Stimulated activated CD4-positive, alpha-beta T cell treated with anti-CD3 and anti-CD28 coated beads, Interleukin-2, amount 100 ng/mL, for 4 hours (primary cell): ENCODE measurements around the gene FILIP1.
"Not testable (repeated sequence)": the region's sequence is repeated elsewhere in the genome, so short reads cannot be mapped to it uniquely, and the experiment has no call there.

Experiments
- DNase-seq: peaks from one replicate; pipeline ENCODE4 v3.0.0-alpha.2; 2020; ENCODE audit warnings: low read depth

Gene FILIP1

DNA sequence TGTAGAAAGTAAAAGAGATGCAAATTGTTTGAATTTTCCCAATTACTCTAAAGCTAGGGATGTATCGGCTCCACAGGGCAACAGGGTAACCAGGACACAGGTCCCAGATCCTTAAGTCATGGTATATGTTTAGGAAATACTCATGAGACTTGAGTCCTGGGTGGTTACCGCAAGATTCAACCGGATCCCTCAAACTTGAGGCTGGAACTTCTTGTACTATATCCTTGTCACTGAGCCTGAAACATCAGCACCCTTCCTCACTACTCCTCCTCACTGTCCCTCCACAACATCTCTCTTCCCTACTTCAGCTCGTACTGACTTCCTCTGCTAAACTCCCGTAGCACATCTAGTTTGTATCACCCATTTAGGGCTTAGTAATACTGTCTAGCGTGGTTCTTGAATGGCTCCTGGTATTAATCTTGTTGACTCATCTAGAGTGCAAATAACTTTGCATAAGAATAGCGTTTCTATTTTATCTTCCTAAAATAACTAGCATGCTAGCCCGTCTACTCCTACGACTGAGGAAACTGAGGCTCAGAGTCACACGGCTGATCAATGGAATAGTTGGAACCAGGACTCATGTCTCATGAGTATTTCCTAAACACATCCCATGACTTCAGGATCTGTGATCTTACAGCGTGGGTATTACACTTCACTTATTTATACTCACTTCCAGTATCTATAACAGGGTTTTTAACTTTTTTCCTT is 72.1 kb downstream of the FILIP1 start:
- no peak for DNase-seq

DNA sequence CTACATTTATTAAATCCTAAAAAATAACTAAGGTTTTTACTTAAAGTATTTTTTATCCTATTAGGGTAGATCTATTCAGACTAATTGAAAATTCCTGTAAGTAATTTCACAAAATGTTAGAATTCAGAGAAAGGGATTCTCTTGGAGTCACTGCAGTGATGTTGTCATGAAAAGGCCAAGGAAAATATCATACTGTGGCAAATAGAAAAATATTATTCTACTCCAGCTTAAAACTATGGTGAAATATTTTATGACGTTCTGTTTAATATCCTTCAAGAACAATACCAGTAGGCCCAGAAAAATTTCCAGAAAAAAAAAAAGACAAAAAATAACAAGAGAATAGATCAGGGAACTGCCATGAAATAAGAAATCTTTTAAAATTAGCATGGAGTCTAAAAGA is 73.6 kb downstream of the FILIP1 start:
- no peak for DNase-seq

DNA sequence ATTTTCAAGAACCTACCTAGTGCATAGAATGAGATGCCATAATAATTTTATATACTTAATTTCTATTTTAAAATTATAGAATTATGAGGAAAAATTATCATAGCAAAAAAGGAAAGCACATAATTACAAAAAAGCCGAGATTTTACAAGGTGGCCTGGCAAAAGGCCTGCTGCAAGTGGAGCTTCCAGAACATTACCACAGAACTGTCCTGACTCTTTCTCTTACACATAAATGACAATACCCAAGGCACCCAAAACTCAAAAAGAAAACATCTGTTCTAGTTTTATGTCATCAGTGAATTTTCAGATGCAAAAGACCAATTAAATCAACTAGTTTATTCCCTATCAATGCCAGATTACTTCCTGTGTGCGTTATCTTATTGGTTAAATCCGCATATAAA is 74.2 kb downstream of the FILIP1 start:
- DNase-seq, result no peak

DNA sequence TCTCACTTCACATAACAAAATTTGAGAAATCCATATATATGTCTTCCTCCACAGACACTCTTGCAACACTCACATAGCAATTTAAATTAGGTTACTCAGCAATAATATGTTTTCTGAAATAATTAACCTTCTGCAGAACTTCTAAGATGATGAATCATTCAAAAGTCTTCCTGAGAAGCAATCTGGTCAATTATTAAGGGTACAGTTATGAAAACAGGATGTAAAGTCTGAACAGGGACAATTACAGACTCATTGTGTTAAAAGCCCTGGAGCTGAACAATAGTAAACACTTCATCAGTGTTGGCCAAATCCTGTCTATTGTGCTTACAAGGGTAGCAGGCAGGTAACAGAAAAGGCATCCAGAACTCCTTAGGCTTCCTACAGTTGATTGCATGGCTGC is 75.4 kb downstream of the FILIP1 start:
- DNase-seq, result no peak

DNA sequence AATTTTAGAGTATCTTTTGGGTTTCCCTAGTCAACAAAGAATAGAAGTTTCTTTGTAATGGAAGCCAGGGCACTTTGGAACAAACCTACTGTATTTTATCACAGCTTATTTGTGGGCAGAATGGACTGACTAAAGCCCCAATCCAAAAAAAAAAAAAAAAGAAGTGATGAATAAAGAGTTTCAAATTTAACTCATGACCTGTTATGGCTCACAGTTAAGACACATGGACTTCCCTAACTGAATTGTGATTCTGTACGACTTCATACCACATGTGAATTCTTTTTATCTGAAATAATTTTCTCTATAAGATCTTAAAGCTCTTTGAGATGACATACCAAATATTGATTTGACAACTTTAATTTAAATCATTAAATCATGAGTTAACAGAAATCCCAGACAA is 77.2 kb downstream of the FILIP1 start:
- no peak for DNase-seq

DNA sequence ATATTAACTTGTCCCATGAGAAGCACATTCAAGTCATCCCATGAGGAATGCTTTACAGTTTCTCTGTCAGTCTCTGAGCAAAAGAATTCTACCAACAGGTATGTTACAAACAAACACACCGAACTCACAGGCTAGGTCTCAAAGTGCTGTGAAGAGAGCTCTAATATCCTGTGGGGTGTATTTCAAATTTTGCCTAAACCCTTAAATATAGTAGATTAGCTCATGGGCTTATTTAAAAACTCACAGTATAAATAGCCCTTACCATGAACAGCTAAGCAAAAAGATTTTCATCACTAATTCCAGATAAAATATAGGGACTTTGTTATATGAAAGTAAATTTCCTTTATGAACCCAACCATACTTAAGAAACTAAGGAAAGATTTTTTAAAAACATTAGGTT is 77.8 kb downstream of the FILIP1 start:
- no peak for DNase-seq

DNA sequence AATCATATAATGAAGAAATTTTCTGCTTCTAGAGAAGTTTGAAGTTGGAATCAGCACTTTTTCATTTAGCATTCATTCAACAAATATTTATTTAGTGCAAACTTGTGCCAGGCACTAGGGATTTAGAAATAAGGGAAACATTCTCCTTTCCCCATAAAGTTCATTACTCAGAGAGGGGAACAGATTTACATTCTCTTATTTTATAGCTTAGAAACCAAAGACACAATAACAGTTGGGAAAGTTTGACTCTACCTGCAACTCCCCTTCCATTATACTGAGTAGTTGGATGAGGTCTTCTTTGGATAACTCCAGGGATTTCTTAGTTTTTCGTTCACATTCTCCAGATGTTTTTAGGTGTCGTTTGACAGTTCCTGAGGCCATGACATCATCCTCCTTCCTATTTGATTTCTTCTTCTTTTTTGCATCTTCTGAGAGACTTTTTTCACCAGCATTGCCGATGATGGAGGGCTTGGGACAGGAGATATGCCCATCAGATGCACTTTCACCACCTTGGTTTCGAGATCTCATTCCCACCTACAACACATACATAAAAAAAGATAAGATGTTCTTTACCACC is 79.1 kb downstream of the FILIP1 start:
- no peak for DNase-seq

DNA sequence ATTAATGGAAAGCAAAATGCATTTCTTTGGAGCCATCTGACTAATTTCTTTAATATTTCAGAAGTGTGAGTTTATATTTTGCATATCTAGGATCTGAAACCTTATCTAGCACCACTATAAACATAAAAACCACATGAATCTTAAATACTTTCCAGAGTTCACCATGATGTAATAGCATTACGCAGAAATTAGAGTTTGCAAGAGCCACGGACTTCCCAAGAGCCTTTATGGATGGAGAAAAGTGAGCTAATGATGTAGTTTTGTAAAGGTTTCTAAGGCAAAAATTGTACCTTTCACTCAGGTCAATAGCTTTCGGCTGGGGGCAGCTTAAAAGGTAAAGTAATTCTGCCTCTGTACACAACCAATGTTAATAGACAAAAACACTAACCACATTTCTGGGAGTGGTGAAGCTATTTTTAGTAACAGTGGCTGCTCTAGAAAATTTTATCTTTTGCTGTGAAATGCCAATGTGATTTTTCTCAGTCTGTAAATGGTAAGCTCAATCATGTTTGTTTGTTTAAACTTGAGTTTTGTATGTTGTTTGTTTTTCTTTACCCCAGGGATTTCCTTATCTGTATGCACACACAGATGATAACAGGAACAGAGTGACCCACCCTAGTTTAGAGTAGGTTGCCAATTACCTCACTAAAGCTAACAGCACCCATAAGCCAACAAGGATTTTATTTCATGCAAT is 80.5 kb downstream of the FILIP1 start:
- DNase-seq, result no peak

DNA sequence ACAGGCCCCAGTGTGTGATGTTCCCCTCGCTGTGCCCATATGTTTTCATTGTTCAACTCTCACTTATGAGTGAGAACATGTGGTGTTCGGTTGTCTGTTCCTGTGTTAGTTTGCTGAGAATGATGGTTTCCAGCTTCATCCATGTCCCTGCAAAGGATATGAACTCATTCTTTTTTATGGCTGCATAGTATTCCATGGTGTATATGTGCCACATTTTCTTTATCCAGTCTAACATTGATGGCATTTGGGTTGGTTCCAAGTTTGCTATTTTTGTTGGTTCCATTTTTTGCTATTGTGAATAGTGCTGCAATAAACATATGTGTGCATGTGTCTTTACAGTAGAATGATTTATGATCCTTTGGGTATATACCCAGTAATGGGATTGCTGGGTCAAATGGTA is 83.0 kb downstream of the FILIP1 start:
- not testable (repeated sequence) for DNase-seq

DNA sequence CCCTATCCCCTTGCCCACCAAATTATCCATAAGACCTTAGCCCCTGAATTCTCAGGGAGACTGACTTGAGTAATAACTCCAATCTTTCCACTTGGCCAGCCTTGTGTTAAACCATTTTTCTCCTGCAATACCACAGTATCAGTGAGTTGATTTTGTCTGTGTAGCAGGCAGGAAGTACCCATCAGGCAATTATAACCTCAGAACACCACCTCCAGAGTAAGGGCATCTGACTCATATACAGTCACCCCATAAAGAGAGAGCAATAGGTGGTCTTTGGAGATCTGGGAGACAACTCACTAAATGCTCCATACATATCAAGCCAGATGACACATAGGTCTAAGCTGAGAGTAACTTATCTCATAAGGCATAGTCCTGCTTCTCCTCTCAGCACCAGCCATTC is 83.7 kb downstream of the FILIP1 start:
- DNase-seq, result no peak

DNA sequence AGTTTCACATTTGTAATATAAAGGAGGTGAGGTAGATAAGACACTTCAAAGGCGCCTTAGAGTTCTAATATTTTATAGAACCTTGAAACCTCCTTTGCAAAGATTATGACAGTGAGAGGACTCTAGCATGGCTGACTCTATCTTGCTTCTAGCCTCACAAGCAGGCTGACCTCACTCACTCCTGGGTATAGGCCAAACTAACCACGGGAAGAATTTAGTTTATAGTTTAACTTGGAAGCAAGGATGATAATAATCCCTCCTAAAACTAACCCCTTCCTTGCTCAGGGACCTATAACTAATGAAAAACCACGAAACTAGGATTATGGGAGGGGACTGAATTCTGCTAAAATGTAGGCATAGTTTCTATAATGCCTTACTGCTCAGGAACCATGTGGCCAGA is 84.3 kb downstream of the FILIP1 start:
- no peak for DNase-seq

DNA sequence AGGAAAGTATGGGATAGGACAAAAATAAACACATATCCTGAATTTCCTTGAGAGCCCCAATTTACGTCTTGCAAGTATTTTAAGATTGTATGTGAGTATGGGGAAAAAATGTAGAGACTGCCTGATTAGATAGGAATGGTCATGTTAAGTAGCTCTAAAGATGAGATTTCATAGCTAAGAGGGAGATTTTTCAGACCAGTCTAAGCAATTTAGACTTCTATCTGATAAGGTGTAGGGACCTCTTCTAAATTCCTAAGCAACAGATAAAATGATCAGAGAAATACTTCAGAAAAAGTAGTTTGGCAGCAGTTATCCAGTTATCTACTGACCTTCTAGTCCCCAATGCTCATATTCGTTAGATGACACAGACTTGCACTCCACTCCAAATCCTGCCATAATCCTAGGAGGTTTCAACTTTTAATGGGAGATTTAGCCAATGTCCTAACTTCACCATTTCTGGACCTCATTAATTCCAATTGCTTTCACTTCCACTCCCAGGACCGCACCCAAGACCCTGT is 90.0 kb downstream of the FILIP1 start:
- DNase-seq, result no peak

DNA sequence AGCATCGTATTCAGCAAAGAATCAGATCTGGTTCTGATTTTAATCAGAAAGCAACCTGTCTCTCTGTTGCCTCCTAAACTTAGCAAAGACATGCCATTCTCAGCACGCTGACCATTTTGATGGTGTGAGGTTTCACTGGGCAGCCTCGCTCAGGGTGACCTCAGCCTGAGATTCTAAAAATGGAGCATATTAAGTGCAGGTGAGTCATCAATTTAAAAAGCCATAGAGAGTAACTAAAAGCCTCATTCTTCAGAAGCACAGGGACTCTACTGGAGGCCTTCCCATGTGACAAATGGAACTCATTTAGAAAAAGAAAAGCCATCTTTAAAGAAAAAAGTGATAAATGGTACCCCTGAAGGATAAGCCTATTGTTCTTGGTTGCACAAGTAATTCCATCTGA is 91.3 kb downstream of the FILIP1 start:
- no peak for DNase-seq

DNA sequence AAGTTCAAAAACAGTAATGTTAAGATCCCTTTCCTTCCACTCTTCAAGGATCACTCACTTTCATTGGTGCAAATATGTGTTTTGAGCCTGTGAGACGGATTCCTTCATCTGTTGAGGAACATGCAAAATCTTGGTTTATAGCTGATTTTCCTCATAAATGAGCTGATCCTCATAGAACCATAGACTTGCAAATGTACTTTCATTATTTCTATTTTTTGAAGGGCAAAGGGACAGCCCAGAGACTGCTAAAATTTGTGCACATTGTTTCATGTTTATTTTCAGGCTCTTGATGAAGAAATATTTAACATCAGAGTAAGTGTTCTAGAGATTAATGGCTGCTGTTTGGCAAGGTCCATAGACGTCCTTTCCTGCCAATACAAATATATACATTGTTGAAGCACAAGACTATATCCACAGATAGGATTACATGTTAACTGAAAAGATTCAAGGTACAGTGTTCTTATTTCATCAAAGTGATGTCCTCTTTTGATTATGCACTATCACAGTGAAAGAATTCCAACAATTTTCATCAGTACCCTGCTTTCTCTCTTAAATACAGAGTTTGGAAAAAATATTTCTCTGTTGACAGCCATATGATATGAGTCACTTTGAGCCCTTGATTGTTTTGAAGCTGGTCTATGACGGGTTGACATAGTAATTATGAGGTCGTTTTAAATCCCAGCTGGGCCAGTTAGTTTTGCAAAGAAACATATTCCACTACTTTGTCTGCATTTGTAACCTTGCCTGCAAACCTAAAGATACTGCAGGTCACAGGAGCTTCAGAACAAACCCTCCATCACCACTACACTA is 95.7 kb downstream of the FILIP1 start:
- DNase-seq, result no peak

DNA sequence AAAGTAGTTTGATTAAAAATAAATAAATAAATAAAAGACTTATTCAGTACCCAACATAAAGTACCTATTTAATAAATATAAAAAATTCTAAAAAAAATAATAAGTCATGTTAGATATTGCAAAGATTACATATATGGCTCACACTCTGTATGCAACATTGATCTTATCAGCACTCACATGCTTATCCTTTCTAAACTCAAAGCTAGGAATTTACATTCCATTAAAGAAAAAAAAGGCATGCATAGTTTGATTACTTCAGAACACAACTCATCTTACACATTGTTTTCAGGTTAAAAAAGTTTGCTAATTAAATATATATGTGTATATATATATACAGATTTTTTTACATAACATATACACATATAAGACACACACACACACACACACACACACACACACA is 96.4 kb downstream of the FILIP1 start:
- DNase-seq, result no peak

DNA sequence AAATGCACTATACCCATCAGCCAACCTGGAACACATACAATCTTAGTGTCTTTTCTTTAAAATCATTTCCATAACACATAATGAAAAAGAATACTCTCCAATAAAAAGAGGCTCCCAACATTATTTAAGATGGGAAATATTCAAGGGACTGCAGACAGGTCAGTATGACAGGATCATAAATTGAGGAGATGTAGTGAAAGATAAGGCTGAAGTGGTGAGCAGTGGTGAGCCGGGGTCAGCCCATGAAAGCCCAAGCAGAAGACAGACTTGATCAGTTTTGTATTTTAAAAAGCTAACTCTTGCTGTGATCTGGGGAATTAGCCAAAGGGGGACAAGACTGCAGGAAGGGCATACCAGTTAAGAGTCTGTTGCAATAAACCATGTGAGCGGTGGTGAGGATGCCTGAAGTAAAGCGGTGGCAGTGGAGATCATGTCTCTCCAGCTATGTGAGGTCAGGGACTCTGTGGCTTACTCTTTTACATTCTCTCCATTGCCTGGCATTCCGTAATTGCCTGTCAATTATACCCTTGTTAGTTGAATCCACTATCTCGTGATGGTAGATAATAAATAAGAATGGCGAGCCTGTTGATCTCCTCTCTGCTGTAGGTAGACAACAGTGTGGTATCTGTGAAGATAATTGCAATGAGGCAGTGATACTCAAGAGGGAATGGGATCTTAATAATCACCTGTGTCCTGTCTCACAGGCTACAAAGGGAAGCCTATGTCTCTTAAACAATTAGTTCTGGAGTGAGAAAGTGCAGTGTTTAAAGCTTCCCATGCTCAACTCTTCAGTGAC is 97.4 kb downstream of the FILIP1 start:
- no peak for DNase-seq

DNA sequence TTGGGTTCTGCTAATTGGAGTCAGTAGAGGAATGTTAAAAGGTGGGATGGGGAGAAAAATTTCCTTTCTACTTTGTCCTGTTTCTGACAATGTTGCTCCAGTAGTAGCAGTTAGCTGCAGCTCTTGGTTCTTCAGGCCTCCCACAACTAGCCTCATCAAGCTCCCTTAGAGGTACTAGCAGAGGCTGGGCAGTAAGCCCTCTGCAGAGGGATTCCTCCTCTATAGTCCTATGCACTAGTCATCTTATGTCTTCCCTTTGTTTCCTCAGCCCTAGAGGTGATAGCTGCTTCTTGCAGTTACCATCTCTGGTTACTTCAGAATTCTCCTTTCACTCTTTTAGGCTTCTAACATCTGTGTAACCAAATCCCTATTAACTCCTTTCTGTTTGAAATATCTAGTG is 99.8 kb downstream of the FILIP1 start:
- no peak for DNase-seq

DNA sequence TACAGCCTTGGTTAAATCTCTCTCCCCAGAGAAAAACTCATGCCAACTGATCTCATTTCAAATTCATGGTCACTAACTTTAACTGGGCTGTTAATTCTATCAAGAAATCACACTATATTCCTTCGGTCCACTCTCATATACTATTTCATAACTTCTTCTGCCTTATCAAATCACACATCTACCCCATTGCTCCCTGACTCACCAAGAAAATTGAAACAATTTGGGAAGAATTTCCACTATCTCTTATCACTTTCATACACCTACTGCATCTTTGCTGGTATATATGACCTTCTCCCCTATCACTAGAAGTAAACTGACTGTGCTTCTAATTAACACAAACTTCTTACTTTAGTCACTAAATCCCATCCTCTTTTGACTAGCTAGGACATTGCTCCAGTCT is 102.3 kb downstream of the FILIP1 start:
- DNase-seq, result no peak

DNA sequence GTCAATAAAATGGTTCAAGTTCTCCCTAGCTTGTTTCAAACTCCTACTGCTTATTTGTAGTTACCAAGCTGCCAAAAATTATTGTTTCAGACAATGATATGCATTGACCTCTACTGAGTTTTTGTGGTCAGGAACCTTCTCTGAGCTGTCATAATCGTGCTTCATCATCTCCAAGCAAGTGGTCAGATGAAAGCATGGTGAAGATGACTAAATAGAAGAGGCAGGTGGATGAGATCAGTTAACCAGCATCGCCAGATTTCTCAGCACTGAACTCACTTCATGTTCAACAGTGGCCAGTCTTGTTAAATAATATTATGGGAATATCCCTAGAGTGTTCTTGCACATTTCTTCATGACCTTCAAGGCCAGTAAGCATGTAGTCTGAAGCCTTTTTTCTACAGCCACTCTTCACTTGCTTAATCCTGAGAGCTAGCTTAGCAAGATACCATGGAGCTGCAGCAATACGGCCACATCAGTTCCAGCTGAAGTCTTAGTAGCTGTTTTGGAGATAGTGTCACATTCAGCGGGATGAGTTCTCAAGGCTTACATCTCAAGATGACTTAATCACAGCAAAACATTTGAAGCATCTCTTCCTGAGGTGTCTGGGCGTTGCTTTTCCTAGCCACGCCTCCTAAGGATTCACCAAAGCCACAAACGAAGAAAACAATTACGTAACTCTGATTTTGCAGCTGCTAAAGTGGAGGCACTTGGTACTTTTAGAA is 107.4 kb downstream of the FILIP1 start:
- no peak for DNase-seq

DNA sequence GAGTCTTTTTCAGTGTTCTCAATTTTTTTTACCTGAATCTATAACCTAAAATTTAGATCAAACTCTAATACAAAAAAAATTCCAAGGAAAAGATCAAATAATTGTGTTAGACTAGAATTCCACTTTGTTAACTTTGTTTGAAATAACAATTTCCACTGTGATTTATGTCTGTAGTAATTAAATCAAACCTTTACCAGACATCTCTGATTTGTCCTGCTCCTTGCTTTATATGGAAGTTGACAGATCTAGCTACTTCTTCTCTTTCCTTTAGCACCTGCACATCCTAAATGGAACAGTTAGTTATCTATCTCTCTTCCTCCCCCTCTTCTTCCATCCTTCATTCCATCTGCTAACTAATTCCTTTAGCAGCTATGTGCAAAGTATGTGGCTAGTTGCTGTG is 109.5 kb downstream of the FILIP1 start:
- DNase-seq, result no peak

DNA sequence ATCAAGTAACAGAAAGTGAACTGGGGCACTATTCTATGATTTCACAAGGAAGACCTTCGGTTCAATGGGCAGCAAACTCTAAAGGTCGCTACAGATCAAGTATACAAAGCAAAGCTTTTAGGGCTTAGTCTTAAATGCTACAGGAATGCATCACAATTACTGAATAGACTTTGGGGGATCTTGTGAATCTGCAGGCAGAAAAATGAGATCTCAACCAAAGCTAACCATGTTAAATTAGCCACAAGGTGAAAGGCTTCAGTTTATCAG is 111.0 kb downstream of the FILIP1 start:
- DNase-seq, result no peak
